Measurements from ENCODE around the gene SOX8. TPM values are rescaled to one million over a fixed set of nuclear protein-coding genes. Genes with fewer than 3 reads are reported as not detected.
"Not testable (repeated sequence)": the region's sequence is repeated elsewhere in the genome, so short reads cannot be mapped to it uniquely, and the experiment has no call there.

SOX8 gene
- total RNA-seq, 1 donor from 2014 or later = 0.71 TPM

GRCh38 chr16:943971-944370, 37.6 kb upstream of the SOX8 start:
- no peak overlapping the region for H3K4me3 ChIP-seq (ENCODE audit: low read depth, low read length)
- no peaks in the 10 kb centered on the region for H3K27me3 ChIP-seq (ENCODE audit: control insufficient read depth, insufficient read depth, low read length)
- DNase-seq (ENCODE audit: low read depth) = no peak
- no peak for TF ChIP-seq CTCF (IDR thresholded peaks at IDR 0.05; ENCODE audit: insufficient read depth, low read length, poor library complexity, severe bottlenecking)
- H3K36me3 ChIP-seq (ENCODE audit: control insufficient read depth, insufficient read depth, low read length) = no peaks in the 10 kb centered on the region

GRCh38 chr16:945271-946047, 36.1 kb upstream of the SOX8 start:
- no peaks in the 10 kb centered on the region for H3K36me3 ChIP-seq (ENCODE audit: control insufficient read depth, insufficient read depth, low read length)
- H3K27me3 ChIP-seq (ENCODE audit: control insufficient read depth, insufficient read depth, low read length) = no peaks in the 10 kb centered on the region
- no peak overlapping the region for H3K4me3 ChIP-seq (ENCODE audit: low read depth, low read length)
- no peak for DNase-seq (ENCODE audit: low read depth)
- TF ChIP-seq CTCF (IDR thresholded peaks at IDR 0.05; ENCODE audit: insufficient read depth, low read length, poor library complexity, severe bottlenecking) = no peak

- no peak for TF ChIP-seq CTCF (IDR thresholded peaks at IDR 0.05; ENCODE audit: insufficient read depth, low read length, poor library complexity, severe bottlenecking)
- no peak for DNase-seq (ENCODE audit: low read depth)
- no peak overlapping the region for H3K4me3 ChIP-seq (ENCODE audit: low read depth, low read length)
- no peaks in the 10 kb centered on the region for H3K36me3 ChIP-seq (ENCODE audit: control insufficient read depth, insufficient read depth, low read length)
- H3K27me3 ChIP-seq (ENCODE audit: control insufficient read depth, insufficient read depth, low read length) = no peaks in the 10 kb centered on the region
Measured at GRCh38 chr16:946048-946395, 35.5 kb upstream of the SOX8 start.

GRCh38 chr16:947255-947921, 34.2 kb upstream of the SOX8 start:
- Histone ChIP-seq H3K4me3 (ENCODE audit: low read depth, low read length) (no peak overlapping the region), H3K27me3 (ENCODE audit: control insufficient read depth, insufficient read depth, low read length) (no peaks in the 10 kb centered on the region), H3K36me3 (ENCODE audit: control insufficient read depth, insufficient read depth, low read length) (no peaks in the 10 kb centered on the region)
- no peak for DNase-seq (ENCODE audit: low read depth)
- TF ChIP-seq CTCF (IDR thresholded peaks at IDR 0.05; ENCODE audit: insufficient read depth, low read length, poor library complexity, severe bottlenecking) = no peak

GRCh38 chr16:947922-948303, 33.7 kb upstream of the SOX8 start:
- not testable (repeated sequence) for DNase-seq (ENCODE audit: low read depth); H3K36me3 ChIP-seq (ENCODE audit: control insufficient read depth, insufficient read depth, low read length); H3K4me3 ChIP-seq (ENCODE audit: low read depth, low read length); H3K27me3 ChIP-seq (ENCODE audit: control insufficient read depth, insufficient read depth, low read length)

- H3K27me3 ChIP-seq (ENCODE audit: control insufficient read depth, insufficient read depth, low read length); H3K36me3 ChIP-seq (ENCODE audit: control insufficient read depth, insufficient read depth, low read length); H3K4me3 ChIP-seq (ENCODE audit: low read depth, low read length); DNase-seq (ENCODE audit: low read depth): not testable (repeated sequence)
Measured at GRCh38 chr16:948767-949166, 32.8 kb upstream of the SOX8 start.

GRCh38 chr16:950733-951573, 30.6 kb upstream of the SOX8 start:
- H3K4me3 ChIP-seq (ENCODE audit: low read depth, low read length); H3K27me3 ChIP-seq (ENCODE audit: control insufficient read depth, insufficient read depth, low read length); DNase-seq (ENCODE audit: low read depth); H3K36me3 ChIP-seq (ENCODE audit: control insufficient read depth, insufficient read depth, low read length): not testable (repeated sequence)

All from kidney epithelial cell (primary cell).